ENCODE results near the gene ART4. TPM values are rescaled to one million over a fixed set of nuclear protein-coding genes. Genes with fewer than 3 reads are reported as not detected.

The ART4 gene
- polyA plus RNA-seq, 1 donor from 2014 or later: not detected

DNA sequence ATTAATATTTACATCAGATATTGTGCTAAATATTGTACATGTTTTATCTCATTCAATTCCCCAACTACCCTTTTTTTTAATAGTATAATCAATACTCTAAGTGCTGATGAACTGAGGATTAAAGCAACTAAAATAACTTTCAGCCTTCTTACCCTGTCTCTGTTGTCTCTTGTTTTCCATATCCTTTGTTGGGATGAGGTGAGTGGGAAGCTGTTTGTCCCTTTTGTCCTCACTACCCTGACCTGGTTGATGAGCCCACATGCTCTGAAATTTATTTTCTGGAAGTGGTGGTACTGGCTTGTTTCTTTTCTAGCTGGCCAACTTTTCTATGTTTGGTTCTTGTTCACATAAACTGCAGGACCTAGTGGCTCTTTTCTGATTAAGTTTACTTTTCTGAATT is 9.6 kb upstream of the ART4 start:
- Histone ChIP-seq H3K36me3 (ENCODE audit: insufficient read depth, low read length) (no peaks in the 10 kb centered on the region), H3K27ac (ENCODE audit: low read length) (no peak overlapping the region), H3K79me2 (replicated peaks; ENCODE audit: insufficient read depth, low read length) (no peaks in the 10 kb centered on the region), H3K4me2 (ENCODE audit: low read length) (no peak overlapping the region), H3K9ac (ENCODE audit: low read length) (no peak overlapping the region), H3K4me3 (ENCODE audit: low read length) (no peak overlapping the region), H4K20me1 (ENCODE audit: insufficient read depth) (no peaks in the 10 kb centered on the region), H3K9me2 (ENCODE audit: insufficient read depth, low read length) (no peaks in the 10 kb centered on the region), H2AFZ (ENCODE audit: low read depth, low read length) (no peak overlapping the region), H3F3A (ENCODE audit: insufficient read depth, low read length, poor library complexity, severe bottlenecking) (no peaks in the 10 kb centered on the region), H3K27me3 (ENCODE audit: insufficient read depth, low read depth, low read length) (no peaks in the 10 kb centered on the region), H3K9me3 (ENCODE audit: low read length) (no peaks in the 10 kb centered on the region)
- TF ChIP-seq, protein P1, sequence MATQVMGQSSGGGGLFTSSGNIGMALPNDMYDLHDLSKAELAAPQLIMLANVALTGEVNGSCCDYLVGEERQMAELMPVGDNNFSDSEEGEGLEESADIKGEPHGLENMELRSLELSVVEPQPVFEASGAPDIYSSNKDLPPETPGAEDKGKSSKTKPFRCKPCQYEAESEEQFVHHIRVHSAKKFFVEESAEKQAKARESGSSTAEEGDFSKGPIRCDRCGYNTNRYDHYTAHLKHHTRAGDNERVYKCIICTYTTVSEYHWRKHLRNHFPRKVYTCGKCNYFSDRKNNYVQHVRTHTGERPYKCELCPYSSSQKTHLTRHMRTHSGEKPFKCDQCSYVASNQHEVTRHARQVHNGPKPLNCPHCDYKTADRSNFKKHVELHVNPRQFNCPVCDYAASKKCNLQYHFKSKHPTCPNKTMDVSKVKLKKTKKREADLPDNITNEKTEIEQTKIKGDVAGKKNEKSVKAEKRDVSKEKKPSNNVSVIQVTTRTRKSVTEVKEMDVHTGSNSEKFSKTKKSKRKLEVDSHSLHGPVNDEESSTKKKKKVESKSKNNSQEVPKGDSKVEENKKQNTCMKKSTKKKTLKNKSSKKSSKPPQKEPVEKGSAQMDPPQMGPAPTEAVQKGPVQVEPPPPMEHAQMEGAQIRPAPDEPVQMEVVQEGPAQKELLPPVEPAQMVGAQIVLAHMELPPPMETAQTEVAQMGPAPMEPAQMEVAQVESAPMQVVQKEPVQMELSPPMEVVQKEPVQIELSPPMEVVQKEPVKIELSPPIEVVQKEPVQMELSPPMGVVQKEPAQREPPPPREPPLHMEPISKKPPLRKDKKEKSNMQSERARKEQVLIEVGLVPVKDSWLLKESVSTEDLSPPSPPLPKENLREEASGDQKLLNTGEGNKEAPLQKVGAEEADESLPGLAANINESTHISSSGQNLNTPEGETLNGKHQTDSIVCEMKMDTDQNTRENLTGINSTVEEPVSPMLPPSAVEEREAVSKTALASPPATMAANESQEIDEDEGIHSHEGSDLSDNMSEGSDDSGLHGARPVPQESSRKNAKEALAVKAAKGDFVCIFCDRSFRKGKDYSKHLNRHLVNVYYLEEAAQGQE (IDR thresholded peaks at IDR 0.05; ENCODE audit: borderline replicate concordance): no peak
- TF ChIP-seq CTCF (IDR thresholded peaks at IDR 0.05; ENCODE audit: poor library complexity, severe bottlenecking) (no peak), TAF1 (IDR thresholded peaks at IDR 0.05; ENCODE audit: low read depth) (no peak), EZH2 (IDR thresholded peaks at IDR 0.05; ENCODE audit: borderline replicate concordance, insufficient read depth, low read length, poor library complexity, severe bottlenecking) (no peak), MXI1 (conservative IDR thresholded peaks at IDR 0.05; ENCODE audit: poor library complexity, severe bottlenecking) (no peak), POLR2AphosphoS5 (IDR thresholded peaks at IDR 0.05) (no peak), RAD21 (conservative IDR thresholded peaks at IDR 0.05) (no peak), SMC3 (conservative IDR thresholded peaks at IDR 0.05; ENCODE audit: poor library complexity) (no peak), EP300 (conservative IDR thresholded peaks at IDR 0.05; ENCODE audit: poor library complexity, severe bottlenecking) (no peak)

GRCh38 chr12:14850929-14851663 is 7.8 kb upstream of the ART4 start:
- Histone ChIP-seq H3K9ac (ENCODE audit: low read length) (no peak overlapping the region), H3F3A (ENCODE audit: insufficient read depth, low read length, poor library complexity, severe bottlenecking) (no peaks in the 10 kb centered on the region), H3K27me3 (ENCODE audit: insufficient read depth, low read depth, low read length) (no peaks in the 10 kb centered on the region), H4K20me1 (ENCODE audit: insufficient read depth) (no peaks in the 10 kb centered on the region), H3K9me3 (ENCODE audit: low read length) (no peaks in the 10 kb centered on the region), H3K27ac (ENCODE audit: low read length) (no peak overlapping the region), H3K4me2 (ENCODE audit: low read length) (no peak overlapping the region), H3K36me3 (ENCODE audit: insufficient read depth, low read length) (no peaks in the 10 kb centered on the region), H3K9me2 (ENCODE audit: insufficient read depth, low read length) (no peaks in the 10 kb centered on the region), H3K79me2 (replicated peaks; ENCODE audit: insufficient read depth, low read length) (no peaks in the 10 kb centered on the region), H2AFZ (ENCODE audit: low read depth, low read length) (no peak overlapping the region), H3K4me3 (ENCODE audit: low read length) (no peak overlapping the region)
- TF ChIP-seq TAF1 (IDR thresholded peaks at IDR 0.05; ENCODE audit: low read depth): no peak
- no peak for TF ChIP-seq RAD21 (conservative IDR thresholded peaks at IDR 0.05)
- TF ChIP-seq SMC3 (conservative IDR thresholded peaks at IDR 0.05; ENCODE audit: poor library complexity): no peak
- TF ChIP-seq MXI1 (conservative IDR thresholded peaks at IDR 0.05; ENCODE audit: poor library complexity, severe bottlenecking): no peak
- TF ChIP-seq POLR2AphosphoS5 (IDR thresholded peaks at IDR 0.05): no peak
- TF ChIP-seq, protein P1 (IDR thresholded peaks at IDR 0.05; ENCODE audit: borderline replicate concordance): no peak
- no peak for TF ChIP-seq EP300 (conservative IDR thresholded peaks at IDR 0.05; ENCODE audit: poor library complexity, severe bottlenecking)
- TF ChIP-seq EZH2 (IDR thresholded peaks at IDR 0.05; ENCODE audit: borderline replicate concordance, insufficient read depth, low read length, poor library complexity, severe bottlenecking): no peak
- TF ChIP-seq CTCF (IDR thresholded peaks at IDR 0.05; ENCODE audit: poor library complexity, severe bottlenecking): no peak

Data from neural cell (in vitro differentiated cells).